ENCODE measurements around the gene STX4. TPM values are rescaled to one million over a fixed set of nuclear protein-coding genes. Genes with fewer than 3 reads are reported as not detected.

STX4 gene
- total RNA-seq, 1 experiment from 2014 or later = 65.2 TPM

DNA sequence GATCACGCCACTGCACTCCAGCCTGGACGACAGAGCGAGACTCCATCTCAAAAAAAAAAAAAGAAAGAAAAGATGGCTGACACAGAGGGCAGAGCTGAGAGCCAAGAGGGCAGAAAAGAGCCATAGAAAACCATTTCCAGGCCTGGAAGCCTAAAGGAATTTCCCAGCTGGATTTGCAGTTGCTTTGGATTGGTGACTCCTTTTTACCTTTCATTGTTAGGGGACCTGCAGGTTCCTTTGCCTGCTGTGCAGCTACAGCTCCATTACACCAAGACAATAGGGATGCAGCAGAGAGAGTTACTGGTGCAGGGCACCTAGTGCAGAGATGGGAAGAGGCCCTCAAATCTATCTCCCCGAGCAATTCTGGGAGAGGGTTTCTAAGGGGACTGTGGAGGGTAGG lies 22.3 kb downstream of the STX4 start:
- ChIA-PET CTCF (interaction anchor here (0.6 to 0.7 kb wide), 2 partner anchors 90 to 360 kb away, joined by 4 to 6 read pairs; no protein-coding TSS in a partner anchor), POLR2A (no interaction called here)
- Histone ChIP-seq H3K4me1 (ENCODE audit: control insufficient read depth, insufficient read depth, low read length) (no peaks in the 10 kb centered on the region), H3K27ac (ENCODE audit: low read length) (no peak overlapping the region), H3K27me3 (ENCODE audit: control insufficient read depth, insufficient read depth, low read length) (no peaks in the 10 kb centered on the region), H3K9me3 (ENCODE audit: control insufficient read depth, insufficient read depth, low read depth, low read length) (no peaks in the 10 kb centered on the region), H3K4me3 (ENCODE audit: low read depth in 2 of 2, low read length in 2 of 2) (no peak overlapping the region), H3K36me3 (ENCODE audit: control insufficient read depth, insufficient read depth, low read length) (no peaks in the 10 kb centered on the region)
- DNase-seq (ENCODE audit: low read depth, low spot score) = no peak
- no TSS peak for BruUV-seq (replicated peaks)
- TF ChIP-seq, protein P1, sequence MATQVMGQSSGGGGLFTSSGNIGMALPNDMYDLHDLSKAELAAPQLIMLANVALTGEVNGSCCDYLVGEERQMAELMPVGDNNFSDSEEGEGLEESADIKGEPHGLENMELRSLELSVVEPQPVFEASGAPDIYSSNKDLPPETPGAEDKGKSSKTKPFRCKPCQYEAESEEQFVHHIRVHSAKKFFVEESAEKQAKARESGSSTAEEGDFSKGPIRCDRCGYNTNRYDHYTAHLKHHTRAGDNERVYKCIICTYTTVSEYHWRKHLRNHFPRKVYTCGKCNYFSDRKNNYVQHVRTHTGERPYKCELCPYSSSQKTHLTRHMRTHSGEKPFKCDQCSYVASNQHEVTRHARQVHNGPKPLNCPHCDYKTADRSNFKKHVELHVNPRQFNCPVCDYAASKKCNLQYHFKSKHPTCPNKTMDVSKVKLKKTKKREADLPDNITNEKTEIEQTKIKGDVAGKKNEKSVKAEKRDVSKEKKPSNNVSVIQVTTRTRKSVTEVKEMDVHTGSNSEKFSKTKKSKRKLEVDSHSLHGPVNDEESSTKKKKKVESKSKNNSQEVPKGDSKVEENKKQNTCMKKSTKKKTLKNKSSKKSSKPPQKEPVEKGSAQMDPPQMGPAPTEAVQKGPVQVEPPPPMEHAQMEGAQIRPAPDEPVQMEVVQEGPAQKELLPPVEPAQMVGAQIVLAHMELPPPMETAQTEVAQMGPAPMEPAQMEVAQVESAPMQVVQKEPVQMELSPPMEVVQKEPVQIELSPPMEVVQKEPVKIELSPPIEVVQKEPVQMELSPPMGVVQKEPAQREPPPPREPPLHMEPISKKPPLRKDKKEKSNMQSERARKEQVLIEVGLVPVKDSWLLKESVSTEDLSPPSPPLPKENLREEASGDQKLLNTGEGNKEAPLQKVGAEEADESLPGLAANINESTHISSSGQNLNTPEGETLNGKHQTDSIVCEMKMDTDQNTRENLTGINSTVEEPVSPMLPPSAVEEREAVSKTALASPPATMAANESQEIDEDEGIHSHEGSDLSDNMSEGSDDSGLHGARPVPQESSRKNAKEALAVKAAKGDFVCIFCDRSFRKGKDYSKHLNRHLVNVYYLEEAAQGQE (IDR thresholded peaks at IDR 0.05; ENCODE audit: insufficient read depth in 1 of 2, low read depth in 2 of 2, low read length in 1 of 2) = no peak
- TF ChIP-seq, protein P2, sequence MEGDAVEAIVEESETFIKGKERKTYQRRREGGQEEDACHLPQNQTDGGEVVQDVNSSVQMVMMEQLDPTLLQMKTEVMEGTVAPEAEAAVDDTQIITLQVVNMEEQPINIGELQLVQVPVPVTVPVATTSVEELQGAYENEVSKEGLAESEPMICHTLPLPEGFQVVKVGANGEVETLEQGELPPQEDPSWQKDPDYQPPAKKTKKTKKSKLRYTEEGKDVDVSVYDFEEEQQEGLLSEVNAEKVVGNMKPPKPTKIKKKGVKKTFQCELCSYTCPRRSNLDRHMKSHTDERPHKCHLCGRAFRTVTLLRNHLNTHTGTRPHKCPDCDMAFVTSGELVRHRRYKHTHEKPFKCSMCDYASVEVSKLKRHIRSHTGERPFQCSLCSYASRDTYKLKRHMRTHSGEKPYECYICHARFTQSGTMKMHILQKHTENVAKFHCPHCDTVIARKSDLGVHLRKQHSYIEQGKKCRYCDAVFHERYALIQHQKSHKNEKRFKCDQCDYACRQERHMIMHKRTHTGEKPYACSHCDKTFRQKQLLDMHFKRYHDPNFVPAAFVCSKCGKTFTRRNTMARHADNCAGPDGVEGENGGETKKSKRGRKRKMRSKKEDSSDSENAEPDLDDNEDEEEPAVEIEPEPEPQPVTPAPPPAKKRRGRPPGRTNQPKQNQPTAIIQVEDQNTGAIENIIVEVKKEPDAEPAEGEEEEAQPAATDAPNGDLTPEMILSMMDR (IDR thresholded peaks at IDR 0.05) = no peak
- TF ChIP-seq TCF7L2 (IDR thresholded peaks at IDR 0.05; ENCODE audit: low read depth, low read length) (no peak), POLR2AphosphoS5 (IDR thresholded peaks at IDR 0.05; ENCODE audit: low read depth, low read length) (no peak; the same call in 1 of the 2 replicates), SIN3A (IDR thresholded peaks at IDR 0.05; ENCODE audit: borderline replicate concordance, insufficient read depth, low read depth, low read length) (no peak)
- intact Hi-C loops (cut with micrococcal nuclease; ENCODE audit: unreplicated experiment) (no loop called here), in situ Hi-C loops (cut with HindIII; ENCODE audit: low pct_unique_long_range_greater_than_20kb, low sequenced_read_pairs) (no loop called here)
- ATAC-seq = no peak

DNA sequence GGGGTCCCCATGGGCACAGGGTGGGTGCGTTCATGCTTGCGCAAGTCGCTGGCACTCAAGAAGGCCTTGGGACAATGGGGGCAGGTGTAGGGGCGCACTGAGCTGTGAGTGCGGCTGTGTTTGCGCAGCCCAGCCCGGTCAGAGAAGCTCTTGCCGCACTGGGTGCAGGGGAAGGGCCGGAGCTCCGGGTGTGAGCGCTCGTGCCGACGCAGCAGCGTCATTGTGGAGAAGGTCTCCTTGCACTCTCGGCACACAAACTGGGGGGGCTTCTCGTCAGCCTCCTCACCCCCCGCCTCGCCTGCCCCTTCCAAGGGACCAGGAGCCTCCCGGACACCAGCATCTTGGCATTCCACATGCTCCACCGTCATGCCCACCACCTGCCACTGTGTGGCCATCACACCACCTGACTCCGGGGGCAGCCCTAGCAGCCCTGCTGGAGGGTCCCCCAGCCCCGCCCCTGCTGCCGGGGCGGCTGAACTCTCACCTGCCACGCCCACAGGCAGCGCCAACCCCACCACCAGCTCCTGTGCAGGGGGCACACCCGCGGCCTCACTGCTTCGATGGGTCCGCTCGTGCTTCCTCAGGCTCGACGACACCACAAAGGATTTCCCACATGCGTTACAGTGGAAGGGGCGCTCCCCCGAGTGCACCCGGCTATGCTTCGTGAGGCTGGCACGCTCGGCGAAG lies 27.9 kb downstream of the STX4 start:
- no peak for TF ChIP-seq TCF7L2 (IDR thresholded peaks at IDR 0.05; ENCODE audit: low read depth, low read length)
- no peak for TF ChIP-seq SIN3A (IDR thresholded peaks at IDR 0.05; ENCODE audit: borderline replicate concordance, insufficient read depth, low read depth, low read length)
- TF ChIP-seq, protein P1 (IDR thresholded peaks at IDR 0.05; ENCODE audit: insufficient read depth in 1 of 2, low read depth in 2 of 2, low read length in 1 of 2) = no peak
- no peak for TF ChIP-seq POLR2AphosphoS5 (IDR thresholded peaks at IDR 0.05; ENCODE audit: low read depth, low read length)
- TF ChIP-seq, protein P2 (IDR thresholded peaks at IDR 0.05) = no peak
- no TSS peak for BruUV-seq (replicated peaks)
- ChIA-PET CTCF (no interaction called here), POLR2A (no interaction called here)
- intact Hi-C loops (cut with micrococcal nuclease; ENCODE audit: unreplicated experiment) (no loop called here), in situ Hi-C loops (cut with HindIII; ENCODE audit: low pct_unique_long_range_greater_than_20kb, low sequenced_read_pairs) (no loop called here)
- Histone ChIP-seq H3K36me3 (ENCODE audit: control insufficient read depth, insufficient read depth, low read length) (no peaks in the 10 kb centered on the region), H3K4me1 (ENCODE audit: control insufficient read depth, insufficient read depth, low read length) (no peaks in the 10 kb centered on the region), H3K9me3 (ENCODE audit: control insufficient read depth, insufficient read depth, low read depth, low read length) (no peaks in the 10 kb centered on the region), H3K27me3 (ENCODE audit: control insufficient read depth, insufficient read depth, low read length) (no peaks in the 10 kb centered on the region), H3K4me3 (ENCODE audit: low read depth in 2 of 2, low read length in 2 of 2) (no peak overlapping the region), H3K27ac (ENCODE audit: low read length) (no peak overlapping the region)
- no peak for ATAC-seq
- DNase-seq (ENCODE audit: low read depth, low spot score) = no peak

Data from Panc1 (cell line).